HG03159 (cell line): ENCODE measurements around the gene FSTL1.

Experiments
- ATAC-seq: cut with Tn5 transposase; IDR thresholded peaks from one replicate; pipeline ENCODE4 v1.9.1; 2021; ENCODE audit warnings: mild to moderate bottlenecking, moderate library complexity; ENCODE audit not compliant: unreplicated experiment

The FSTL1 gene

GRCh38 chr3:120469440-120469839 lies 18.6 kb upstream of the FSTL1 start:
- ATAC-seq, result no peak

DNA sequence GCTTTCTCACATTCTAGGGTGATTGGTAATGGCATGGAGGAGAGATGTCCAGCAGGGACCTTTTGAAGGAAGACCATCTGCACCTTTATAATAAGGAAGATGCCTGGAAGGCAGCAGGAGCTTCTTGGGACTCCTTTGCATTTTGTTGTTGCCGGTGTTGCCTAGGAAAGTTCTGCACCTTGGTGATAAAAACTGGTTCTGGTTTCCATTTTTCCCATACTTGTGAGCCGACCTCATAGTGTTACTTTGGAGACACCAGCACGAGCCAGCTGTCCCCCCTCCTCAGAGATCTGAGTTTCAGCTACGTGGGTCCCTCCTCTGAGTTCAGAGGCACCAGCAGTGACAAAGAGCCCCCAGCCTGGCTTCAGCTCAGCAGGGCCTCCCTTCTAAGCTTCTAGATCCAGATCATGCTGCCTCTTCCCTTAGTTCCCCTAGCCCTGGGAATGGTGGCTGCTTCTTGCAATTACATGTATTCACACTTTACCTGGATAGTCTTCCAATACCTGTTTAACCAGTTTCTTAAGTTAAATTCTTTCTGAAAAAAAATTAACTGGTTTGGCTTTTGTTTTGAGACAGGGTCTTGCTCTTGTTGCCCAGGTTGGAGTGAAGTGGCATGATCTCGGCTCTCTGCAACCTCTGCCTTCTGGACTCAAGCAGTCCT lies 18.0 kb upstream of the FSTL1 start:
- no peak for ATAC-seq

DNA sequence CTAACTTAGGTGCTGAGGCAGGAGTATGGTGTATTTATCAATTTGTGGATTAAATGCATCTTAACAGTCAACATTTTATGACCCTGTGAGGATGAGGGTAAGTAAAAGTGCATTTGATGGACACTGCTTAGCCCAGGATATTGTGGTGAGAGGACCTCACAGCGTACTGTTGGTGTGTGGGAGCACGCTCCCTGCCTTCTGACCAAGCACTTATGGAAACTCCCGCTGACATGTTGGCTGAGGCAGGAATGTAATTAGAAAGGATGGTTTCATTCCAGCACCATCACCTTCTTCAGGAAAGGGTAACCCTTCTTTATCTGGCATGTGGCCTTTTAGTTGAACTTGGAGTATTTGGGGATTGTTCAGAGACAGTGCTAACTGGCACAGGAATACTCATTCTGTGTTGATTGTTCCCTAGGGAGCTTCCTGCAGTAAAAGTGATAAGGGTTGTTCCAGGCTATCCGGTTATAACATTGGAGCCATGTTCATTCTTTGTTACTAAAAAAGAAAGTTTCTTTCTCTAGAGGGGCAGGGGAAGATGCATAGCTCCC lies 11.7 kb upstream of the FSTL1 start:
- no peak for ATAC-seq

- ATAC-seq, result no peak
Measured at GRCh38 chr3:120461416-120461815, 10.6 kb upstream of the FSTL1 start.

DNA sequence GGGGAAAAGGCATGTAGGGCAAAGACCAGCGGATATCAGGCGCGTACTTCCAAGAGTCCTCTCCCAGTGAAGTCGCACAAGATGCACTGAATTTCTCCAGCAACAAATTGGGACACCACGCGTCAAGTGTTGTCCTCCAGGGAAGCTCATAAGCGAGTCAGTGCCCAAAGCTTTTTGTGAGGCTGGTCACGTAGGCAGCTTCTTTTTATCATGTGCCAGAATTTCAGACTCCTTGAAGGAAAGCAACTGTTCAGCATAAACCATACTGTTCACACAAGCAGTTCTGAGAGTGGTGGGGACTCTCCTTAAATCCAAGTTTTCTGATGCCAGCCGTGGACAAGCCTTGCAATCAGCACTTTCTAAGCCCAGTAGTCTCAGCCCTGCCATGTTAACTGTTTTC lies 10.1 kb upstream of the FSTL1 start:
- ATAC-seq, result no peak

GRCh38 chr3:120460181-120460790 lies 9.5 kb upstream of the FSTL1 start:
- ATAC-seq, result no peak

- no peak for ATAC-seq
Measured at GRCh38 chr3:120459196-120459595, 8.4 kb upstream of the FSTL1 start.

DNA sequence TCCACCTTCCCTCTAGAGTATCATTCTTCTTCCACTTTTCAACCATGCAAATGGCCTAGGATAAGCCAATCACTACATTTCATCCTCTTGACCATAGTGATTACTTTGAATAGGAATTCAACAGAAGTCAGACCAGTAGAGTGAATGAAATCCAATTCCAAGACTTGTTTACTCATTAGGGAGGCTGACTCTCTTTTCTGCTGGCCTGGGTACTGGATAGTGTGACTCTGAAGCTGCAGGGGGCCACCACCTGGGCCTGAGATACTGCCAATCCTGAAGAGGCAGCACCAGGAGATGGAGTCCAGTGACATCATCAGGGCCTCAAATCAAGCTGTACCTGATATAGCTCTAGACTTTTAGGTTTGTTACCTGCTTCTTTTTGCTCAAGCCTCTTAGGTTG lies 7.0 kb upstream of the FSTL1 start:
- no peak for ATAC-seq

DNA sequence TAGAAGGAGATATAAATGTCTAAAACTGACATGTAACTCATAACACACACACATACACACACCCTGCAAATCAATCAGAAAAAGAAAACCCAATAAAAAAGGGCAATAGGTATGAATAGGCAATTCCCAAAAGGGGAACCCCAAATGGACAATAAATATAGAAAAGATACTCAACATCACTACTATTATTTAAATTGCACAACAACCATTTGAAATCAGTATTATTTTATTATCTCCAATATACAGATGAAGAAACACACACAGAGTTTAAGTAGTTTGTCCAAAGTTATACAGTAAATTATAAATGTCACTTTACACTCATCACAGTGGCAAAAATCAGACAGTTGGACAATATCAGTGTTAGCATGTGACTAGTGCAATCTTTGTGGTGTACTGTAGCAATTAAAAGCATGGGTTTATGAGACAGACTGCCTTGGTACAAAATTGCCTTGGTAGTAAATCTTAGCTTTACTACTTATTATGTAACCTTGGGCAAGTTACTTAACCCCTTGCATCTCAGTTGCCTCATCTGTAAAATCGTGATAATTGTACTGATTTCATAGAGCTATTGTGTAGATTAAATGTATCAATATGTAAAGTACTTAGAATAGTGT lies 3.4 kb upstream of the FSTL1 start:
- ATAC-seq, result no peak

GRCh38 chr3:120452816-120453215 lies 2.0 kb upstream of the FSTL1 start:
- no peak for ATAC-seq

DNA sequence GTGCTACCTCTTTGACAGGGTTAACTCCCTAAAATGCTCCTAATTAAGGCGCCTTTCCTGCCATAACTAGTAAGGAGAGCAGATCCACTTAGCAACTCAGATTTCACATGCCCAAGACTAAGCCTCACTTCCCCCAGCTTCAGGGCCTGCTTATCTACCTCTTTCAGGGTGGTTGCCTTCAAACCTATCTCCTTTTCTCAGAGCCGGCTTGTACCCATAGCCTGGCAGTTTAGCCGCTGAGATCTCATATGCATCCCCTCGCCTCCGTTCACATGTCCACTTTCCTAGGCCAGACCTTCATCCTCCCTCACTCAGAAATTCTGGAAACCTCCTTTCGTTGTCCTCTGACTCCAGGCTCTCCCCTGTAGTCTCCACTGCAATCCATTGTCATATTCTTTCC lies 1.0 kb upstream of the FSTL1 start:
- no peak for ATAC-seq

- ATAC-seq, result no peak
Measured at GRCh38 chr3:120451272-120451761, 525 bp upstream of the FSTL1 start.

GRCh38 chr3:120449701-120450599 lies 842 bp downstream of the FSTL1 start:
- no peak for ATAC-seq

GRCh38 chr3:120449251-120449650 lies 1.5 kb downstream of the FSTL1 start:
- no peak for ATAC-seq

GRCh38 chr3:120448756-120449155 lies 2.0 kb downstream of the FSTL1 start:
- no peak for ATAC-seq

DNA sequence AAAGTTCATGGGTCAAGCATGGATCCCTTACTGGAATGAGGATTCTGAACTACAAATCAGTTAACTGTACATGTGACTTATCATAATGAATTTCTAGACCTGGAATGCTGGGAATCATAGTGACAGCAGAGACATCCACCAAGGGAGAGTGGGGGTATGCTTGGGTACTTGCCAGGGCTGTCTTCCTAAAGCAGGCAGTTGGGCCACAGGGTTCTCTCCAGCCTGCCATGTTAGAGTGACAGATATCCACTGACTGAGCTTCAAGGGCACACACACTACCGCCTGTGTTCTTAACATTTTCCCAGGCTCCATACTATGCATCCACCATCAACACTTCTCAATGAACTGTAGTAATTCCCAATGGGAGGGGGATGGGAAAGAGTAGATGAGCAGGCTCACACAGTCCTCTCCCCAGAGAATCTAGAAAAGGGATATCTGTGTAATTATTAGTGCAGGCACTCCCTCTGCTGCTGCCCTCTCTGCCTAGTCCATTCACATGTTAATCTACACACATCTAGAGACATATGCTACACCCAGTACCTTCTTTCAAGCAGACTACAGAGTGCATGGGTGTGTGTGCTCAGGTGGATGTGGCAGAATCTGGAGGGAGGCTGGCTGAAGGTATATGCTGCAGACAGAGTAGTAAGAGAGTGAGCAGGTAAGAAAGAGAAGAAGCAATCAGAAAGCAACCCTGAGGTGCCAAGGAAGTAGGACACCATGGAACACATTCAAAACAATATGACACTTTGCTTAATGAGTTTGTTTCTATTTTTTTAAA lies 3.7 kb downstream of the FSTL1 start:
- ATAC-seq, result no peak

- ATAC-seq, result no peak
Measured at GRCh38 chr3:120445654-120446053, 5.1 kb downstream of the FSTL1 start.

- no peak for ATAC-seq
Measured at GRCh38 chr3:120443626-120444123, 7.1 kb downstream of the FSTL1 start.

- ATAC-seq, result no peak
Measured at GRCh38 chr3:120442975-120443517, 7.7 kb downstream of the FSTL1 start.

GRCh38 chr3:120441776-120442175 lies 9.0 kb downstream of the FSTL1 start:
- no peak for ATAC-seq
